ENCODE results near the gene HNRNPAB.
"Not testable (repeated sequence)": the region's sequence is repeated elsewhere in the genome, so short reads cannot be mapped to it uniquely, and the experiment has no call there.

The HNRNPAB gene

GRCh38 chr5:178232124-178232919, 28.0 kb downstream of the HNRNPAB start, which contains the start of gene PHYKPL:
Gene PHYKPL, minus strand, starts transcription at chr5:178232802. Its CDS starts 252 bp downstream, at chr5:178232550.
- DNase-seq, result no peak

DNA sequence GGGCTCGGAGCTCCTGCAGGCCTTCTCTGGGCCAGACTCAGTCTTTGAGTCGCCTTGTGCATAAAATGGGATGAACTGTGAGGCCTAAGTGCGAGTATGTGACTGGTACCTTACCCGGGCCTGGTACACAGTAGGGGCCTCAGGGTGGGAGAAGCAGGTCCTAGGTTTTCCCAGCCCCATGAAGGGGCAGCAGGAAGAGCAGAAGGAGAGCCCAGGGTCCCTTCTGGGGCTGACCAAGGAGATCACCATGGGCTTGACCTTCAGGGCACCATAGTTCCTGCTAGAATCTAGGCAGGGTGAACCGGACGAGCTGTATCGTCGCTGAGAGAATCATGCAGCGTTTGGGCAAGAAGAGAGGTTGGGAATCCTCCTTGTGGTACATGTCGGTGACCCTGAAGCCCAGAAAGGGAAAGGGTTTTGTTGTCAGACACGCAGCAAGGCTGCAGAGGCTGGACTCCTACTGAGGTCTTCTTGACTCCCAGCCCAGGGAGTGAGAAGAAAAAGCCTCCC, 28.6 kb downstream of the HNRNPAB start:
- no peak for DNase-seq

DNA sequence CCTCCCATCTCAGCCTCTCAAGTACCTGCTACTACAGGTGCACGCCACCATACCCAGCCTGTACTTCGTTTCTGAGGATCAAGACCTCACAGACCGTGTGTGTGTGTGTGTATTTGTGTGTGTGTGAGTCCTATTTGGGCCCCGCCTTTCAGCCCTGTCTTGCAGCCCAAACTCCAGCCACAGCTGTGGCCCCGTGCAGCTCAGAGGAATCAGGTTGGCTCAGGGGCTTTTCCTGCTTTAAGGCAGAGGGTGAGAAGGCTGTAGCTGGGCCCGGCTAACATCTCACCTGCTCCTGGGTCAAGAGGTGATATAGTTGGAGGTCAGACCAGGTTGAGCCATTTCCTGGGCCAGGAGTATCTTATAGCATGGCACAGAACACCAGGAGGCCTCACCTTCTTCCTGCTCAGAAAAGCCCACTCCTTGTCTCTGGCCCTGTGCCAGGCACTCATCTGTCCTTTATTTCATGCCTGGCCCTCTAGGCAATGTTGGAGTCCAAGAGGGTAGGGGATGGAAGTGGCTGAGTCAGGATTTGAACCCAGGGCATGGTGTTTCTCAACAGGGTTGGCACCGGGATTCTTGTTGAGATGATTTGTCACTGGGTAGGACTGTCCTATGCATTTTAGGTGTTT, 29.9 kb downstream of the HNRNPAB start:
- DNase-seq, result no peak

GRCh38 chr5:178234750-178235587, 30.6 kb downstream of the HNRNPAB start:
- DNase-seq, result no peak

DNA sequence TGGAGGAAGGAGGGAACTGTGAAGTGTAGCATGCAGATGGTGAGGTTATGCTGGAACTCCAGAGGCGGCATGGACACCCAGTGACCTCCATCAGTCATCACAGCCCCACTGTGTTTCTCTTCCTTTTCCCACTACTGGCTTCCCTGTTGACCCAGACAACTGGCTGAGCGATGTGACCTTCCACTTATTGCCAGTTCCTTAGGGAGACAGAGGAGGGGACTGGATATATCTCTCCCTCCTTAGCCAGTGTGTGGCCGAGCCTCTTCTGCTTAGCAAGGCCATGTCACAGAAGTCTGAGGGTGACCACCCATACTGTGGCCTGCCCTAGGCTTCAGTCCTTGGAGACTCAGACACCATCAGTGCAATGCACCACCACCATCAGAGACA, 31.2 kb downstream of the HNRNPAB start:
- DNase-seq, result no peak

- no peak for DNase-seq
Observed at GRCh38 chr5:178236126-178236525, 31.8 kb downstream of the HNRNPAB start.

- DNase-seq, result no peak
Observed at GRCh38 chr5:178236679-178237078, 32.3 kb downstream of the HNRNPAB start.

DNA sequence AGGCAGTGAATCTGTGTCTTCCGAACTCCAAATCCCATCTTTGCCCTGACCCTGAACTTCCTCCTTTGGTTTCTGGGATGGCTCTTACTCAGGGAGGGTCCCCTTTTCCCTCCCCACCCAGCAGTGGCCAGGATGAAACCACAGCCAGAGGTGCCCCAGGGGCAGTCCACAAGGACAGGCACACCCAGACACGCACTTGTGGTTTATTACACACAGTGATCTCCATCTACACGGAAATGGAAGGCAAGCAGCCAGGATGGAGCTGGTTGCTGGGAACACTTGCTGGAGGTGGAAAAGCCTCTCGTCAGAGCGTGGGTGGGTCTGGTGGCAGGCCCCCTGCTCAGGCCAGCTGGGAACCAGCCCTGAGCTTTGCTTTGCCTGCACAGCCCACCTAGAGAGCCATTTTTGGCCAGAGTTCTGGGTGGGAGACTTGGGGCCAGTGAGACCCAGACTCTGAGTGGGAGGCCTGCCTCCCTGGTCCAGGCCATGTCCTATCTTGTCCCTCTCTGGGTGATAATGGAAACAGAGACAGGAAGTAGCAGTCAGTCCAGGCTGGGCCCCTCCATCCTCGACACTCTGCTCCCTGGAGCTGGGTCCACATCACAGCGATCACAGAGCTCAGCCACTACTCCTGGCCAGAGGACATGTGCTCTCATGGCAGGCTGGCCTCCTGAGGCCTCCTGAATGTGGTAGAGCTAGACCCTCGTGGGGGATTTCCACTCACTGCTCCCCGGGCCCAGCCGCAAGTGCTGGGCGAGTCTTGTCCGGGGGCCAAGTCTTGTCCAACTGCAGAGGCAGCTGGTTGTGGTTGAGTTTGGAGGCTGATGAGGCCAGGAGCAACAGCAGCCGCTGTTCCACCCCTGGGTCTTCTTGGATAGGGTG, 33.3 kb downstream of the HNRNPAB start:
- no peak for DNase-seq

GRCh38 chr5:178238313-178238635, 33.9 kb downstream of the HNRNPAB start:
- no peak for DNase-seq

DNA sequence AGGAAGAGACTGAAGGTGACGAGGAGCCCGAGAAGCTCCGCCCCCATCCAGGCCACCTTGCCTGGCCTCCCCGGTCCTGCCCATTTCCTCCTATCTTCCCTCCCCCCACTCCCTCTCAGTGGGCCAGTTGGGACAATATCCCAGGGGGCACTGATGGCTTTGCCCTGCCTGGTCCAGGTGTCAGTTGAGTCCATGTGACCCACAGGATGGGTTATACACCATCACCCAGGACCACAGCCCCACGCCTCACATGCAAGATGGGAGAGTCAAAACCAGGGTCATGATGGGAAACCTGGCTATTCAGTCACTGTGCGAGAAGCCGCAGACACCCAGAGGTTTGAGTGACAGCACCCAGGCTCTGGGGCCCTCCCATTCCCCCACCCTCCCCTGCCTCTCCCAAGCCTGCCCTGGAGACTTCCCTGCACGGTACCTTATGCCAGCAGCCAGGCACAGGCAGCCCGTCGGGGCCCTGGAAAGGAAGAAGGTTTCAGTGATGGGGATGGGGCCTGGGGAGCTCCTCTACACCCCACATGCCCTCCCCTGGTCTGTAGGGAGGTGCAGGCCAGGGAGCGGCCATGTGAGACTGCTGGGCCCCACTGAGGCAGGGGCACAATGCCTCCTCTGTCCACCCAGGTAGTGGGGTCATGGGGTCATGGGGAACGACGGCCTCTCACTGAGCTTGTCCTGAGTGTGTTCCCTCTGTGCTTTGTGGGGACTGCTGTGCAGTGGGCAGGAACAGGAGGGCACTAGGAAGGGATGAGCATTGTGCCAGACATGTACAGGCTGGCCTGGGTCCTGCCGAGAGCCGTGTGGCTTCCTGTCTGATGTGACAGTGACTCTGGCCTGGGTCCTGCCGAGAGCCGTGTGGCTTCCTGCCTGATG, 34.6 kb downstream of the HNRNPAB start:
- no peak for DNase-seq

DNA sequence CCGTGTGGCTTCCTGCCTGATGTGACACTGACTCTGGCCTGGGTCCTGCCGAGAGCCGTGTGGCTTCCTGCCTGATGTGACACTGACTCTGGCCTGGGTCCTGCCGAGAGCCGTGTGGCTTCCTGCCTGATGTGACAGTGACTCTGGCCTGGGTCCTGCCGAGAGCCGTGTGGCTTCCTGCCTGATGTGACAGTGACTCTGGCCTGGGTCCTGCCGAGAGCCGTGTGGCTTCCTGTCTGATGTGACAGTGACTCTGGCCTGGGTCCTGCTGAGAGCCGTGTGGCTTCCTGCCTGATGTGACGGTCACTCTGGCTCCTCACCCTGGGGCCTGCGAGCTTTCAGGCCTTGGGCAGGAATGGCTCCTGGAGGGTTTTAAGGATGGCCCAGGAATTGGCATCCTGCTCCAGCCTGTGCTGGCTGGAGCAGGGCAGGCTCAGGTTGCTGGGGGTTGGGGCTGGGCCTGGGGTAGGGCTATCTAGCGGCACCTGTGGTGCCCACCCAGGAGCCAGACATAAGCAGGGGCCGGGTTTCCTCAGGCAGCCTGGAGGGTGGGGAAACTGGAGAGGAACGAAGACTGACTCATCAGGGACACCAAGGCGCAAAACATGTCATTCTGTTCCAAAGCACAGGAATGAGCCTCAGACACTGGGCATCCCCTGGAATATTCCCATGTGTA, 35.4 kb downstream of the HNRNPAB start:
- DNase-seq, result not testable (repeated sequence)

DNA sequence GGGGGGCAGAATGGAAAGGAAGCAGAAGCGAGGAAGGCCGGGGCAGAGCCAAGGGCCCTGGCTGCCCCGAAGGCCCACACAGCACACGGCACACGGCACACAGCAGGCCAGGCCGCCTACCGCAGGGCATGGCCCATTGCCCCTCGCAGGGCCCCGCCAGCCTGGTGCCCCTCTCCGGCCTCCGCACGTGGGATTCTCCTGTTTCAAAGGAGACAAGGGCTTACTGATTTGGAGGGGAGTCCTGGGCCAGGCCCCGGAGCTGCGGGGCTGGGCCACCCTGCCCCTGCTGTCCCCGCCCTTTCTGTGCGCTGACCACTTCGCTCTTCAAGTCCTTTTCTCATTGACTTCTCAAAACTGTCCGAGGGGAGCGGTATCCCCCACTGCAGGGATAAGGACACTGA, 36.0 kb downstream of the HNRNPAB start:
- DNase-seq, result no peak

GRCh38 chr5:178240766-178241165, 36.4 kb downstream of the HNRNPAB start:
- DNase-seq, result no peak

- DNase-seq, result no peak
Observed at GRCh38 chr5:178241231-178241663, 36.9 kb downstream of the HNRNPAB start.

- no peak for DNase-seq
Observed at GRCh38 chr5:178241688-178242231, 37.4 kb downstream of the HNRNPAB start.

GRCh38 chr5:178242416-178242815, 38.1 kb downstream of the HNRNPAB start:
- no peak for DNase-seq

DNA sequence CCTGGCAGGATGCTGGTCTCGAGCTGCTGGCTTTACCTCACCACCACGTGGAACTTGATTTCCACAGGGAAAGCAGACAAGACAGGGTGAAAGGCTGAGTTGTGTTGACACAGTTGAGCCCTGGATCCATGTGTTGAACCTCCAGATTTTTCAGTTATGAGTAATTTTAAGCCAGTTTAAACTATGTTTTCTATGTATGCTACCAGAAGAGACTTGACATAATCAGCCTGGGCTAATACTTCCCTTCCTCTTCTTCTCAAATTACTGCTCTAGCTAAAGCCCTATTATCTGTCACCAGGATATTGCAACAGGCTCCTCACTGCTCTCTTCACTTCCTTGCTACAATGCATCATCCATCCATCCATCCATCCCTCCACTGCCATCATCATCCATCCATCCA, 40.2 kb downstream of the HNRNPAB start:
- no peak for DNase-seq

DNA sequence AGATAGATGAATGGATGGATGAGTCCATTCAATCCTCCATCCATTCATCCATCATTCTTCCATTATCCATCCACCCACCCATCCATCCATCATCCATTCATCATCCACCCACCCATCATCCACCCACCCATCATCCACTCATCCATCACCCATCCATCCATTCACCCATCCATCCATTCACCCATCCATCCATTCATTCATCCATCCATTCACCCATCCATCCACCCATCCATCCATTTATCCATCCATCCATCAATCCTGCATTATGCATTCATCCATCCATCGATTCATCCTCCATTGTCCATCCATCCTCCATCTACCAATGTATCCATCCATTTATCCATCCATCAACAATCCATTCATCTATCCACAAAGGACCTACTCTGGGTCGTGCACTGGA, 41.1 kb downstream of the HNRNPAB start:
- no peak for DNase-seq

DNA sequence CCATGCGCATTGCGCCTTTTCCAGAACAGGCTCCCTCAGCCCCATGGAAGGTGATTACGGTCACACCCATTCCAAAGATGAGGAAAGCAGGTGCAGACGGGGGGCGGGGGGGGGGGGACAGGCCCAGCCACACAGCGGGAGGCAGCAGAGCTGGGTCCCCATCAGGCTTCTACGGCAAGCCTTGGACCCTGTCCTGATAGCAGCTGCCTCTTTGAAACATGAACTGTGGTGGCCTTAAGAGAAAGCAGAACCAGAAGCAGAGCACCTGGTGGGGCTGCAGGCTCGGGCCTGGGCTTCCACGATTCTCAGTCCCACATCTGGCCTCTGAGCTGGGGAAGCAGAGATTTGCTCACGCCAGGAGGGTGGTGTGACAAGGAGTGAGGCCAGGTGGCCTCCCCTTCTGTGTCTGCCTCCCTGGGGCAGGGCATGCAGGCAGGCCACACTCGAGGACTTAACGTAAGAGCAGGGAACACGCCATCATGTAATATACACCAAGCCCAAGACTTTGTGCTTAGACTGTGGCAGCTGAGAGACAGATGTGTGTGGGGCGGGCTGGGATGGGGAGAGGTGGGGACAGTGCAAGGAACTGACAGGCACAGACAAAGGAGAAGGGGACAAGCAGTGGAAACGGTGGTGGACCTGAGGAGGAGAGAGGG, 42.4 kb downstream of the HNRNPAB start:
- DNase-seq, result no peak

Measured in NCI-H526 treated with DMSO at 0.1 percent for 48 hours (cell line).